Measurements from ENCODE around the gene ZIC3.
"Not testable (repeated sequence)": the region's sequence is repeated elsewhere in the genome, so short reads cannot be mapped to it uniquely, and the experiment has no call there.

ZIC3 gene

DNA sequence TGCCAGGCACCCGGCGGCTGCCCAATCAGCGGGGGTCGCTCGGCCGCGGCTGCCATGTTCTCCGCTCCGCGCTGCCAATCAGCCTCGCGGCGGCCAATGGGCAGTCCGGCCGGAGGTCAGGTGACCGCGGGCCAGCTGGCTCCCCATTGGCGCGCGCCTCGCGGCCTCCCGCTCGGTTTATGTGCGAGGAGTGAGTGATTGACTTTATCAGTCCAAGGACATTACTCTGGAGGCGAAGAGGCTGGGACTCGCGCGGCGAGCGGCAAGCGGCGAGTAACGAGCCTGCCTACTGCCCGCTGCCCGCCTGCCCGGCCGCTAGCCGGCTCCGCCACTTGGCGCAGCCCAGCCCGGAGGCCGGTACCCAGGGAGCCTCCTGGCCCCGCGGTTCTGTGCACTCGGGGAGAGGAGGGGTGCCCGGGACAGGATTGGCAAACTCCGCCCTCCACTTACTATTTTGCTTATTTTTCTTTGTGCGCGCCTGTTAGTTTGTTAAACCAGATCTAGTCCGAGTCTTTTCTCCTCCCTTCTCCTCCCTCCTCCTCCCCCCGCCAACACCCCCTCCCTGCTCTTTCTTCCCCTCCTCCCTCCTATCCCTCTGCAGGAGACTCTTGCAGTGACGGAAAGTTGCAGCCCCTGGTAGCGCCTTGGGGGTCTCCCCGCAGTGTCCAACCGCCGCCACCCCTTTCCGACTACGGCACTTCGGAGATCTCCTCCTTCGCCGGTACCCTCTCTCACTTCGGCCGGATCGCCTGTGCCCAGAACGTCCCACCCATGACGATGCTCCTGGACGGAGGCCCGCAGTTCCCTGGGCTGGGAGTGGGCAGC lies at the start of gene ZIC3:
Gene ZIC3, plus strand, starts transcription at position 207 of the 825 bp plus-strand sequence. Its CDS starts 565 bp downstream, at position 772.
- no peak for DNase-seq

GRCh38 chrX:137519459-137519858 lies 46.5 kb upstream of the ZIC3 start:
- no peak for DNase-seq

DNA sequence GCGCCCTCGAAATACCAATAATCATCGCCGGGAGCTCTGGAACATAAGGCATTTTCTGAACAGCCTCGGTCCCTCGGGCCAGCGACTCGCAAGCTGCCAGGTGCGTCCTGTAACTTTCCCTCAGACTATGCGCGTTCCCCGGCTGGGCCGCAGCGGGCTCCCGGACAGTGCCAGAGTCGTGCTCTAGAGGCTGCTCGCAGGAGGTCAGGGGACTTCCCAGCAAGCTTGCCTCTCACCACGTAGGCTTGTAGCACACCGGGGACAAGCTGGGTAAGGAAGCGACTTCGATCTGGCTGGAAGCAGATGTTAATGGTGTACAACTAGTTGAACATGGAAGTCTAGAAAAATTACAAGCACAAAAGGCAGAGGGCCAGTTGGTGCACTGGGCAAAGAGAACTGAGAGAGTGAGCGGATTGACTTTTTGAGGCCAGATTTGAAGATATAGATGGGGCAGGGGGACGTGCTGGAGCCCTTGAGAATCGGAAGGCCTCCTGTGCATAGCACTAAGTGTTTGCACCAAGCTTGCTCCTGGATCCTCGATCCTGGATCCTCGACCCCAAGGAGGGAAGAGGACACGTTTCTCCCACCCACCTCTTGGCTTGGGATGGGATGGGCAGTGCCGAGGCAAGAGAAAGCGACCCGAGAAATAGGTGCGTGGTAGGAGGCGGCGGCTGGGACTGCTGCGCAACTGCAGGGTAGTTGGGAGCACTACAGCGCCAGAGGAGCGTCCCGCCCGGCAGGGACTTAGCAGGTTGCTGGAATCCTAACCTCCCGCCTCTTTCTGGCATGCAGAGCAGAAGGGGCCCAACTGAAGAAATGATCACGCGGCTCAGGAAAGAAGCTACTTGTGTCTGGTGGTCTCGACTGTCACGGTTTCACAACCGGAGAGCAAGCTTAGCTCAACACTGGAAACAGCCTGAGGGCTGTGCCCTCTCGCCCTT lies 19.9 kb upstream of the ZIC3 start:
- DNase-seq, result no peak

- no peak for DNase-seq
These were observed 18.6 kb upstream of the ZIC3 start for GRCh38 chrX:137547291-137547690.

DNA sequence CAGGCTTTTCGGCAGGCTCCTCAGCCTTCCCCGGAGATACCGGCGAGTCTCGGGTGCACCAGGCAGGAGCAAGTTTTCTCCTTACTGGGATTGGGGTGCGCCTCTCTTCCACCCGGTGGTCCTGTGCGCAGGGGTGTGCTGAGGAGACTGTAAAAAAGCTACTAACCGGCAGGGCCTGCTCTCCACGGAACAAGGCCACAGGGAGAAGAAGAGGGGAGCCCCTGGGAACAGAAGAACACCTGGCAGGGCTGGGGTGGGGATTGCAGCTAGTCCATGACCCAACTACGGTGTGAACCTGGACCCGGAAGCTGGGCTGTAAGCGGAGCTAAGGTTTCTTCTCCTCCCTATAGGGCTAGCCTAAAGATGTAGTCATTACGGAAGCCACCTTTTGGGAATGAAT lies 17.7 kb upstream of the ZIC3 start:
- no peak for DNase-seq

GRCh38 chrX:137549073-137549472 lies 16.9 kb upstream of the ZIC3 start:
- no peak for DNase-seq

- DNase-seq, result no peak
These were observed 15.9 kb upstream of the ZIC3 start for GRCh38 chrX:137549851-137550664.

GRCh38 chrX:137550665-137551261 lies 15.2 kb upstream of the ZIC3 start:
- DNase-seq, result no peak

DNA sequence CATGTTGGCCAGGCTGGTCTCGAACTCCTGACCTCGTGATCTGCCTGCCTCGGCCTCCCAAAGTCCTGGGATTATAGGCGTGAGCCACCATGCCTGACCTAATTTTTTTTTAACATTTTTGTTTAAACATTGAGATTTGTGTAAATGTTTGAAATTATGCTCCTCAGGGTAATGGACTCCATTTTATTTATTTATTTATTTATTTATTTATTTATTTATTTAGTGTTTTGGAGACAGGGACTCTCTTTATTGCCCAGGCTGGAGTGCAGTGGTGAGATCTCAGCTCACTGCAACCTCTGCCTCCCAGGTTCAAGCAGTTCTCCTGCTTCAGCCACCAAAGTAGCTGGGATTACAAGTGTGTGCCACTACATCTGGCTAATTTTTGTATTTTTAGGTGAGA lies 13.8 kb upstream of the ZIC3 start:
- DNase-seq, result not testable (repeated sequence)

DNA sequence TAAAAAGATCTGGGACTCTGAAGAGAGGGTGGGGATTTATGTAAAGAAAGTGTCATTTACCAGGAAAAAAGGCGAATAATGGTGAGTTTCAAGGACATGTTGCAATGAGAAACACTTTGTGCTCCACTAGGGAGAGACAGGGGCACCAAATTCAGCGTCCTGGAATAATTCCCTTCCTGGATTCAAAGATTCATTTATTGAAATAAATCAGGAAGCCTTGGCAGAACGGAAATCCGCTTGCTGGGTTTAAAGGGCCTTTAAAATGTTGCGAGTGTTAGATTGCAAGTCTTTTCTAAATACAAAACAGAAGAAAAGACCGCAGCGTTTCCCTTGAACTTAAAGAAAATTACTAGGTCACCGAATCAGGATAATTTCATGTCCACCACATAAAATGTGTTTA lies 3.8 kb upstream of the ZIC3 start:
- DNase-seq, result no peak

- no peak for DNase-seq
These were observed 2.0 kb upstream of the ZIC3 start for GRCh38 chrX:137563681-137564651.

GRCh38 chrX:137565318-137565904 lies 516 bp upstream of the ZIC3 start:
- DNase-seq, result no peak

GRCh38 chrX:137566746-137567679 lies 1.1 kb downstream of the ZIC3 start:
- DNase-seq, result no peak

GRCh38 chrX:137567682-137568232 lies 1.8 kb downstream of the ZIC3 start:
- no peak for DNase-seq

GRCh38 chrX:137568741-137569469 lies 3.0 kb downstream of the ZIC3 start:
- no peak for DNase-seq

DNA sequence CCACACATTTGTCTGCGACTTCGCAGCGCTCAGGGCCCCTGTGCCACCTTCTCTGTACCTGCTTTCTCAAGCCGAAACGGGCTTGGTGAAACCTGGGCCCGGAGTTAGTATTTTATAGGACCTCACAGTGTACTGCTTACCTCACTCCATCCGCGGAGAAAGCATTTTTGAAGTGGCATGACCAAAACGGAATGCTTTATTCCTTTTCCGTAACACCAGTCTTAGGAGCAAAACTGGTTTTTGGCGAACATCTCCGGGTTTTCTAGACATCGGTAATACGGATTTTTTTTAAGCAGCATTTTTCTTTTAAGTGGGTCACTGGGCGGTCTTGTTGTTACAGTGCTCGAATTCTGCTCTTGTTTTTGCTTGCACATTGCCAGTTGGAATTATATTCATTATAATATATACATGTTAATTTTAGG lies 3.6 kb downstream of the ZIC3 start:
- no peak for DNase-seq

GRCh38 chrX:137573324-137574101 lies 7.6 kb downstream of the ZIC3 start:
- no peak for DNase-seq

Measured in NCI-H2081 treated with DMSO at 0.1 percent for 48 hours (cell line).